ENCODE data around the gene TTC28.
A peak's percentile ranks its signal among the peaks of the same experiment; 100 is the strongest.
"Not testable (repeated sequence)": the region's sequence is repeated elsewhere in the genome, so short reads cannot be mapped to it uniquely, and the experiment has no call there.

The TTC28 gene

GRCh38 chr22:28480000-28480715 lies 199.5 kb downstream of the TTC28 start:
- no peak for DNase-seq

GRCh38 chr22:28478564-28478963 lies 201.1 kb downstream of the TTC28 start:
- DNase-seq, result no peak

- no peak for DNase-seq
Measured at GRCh38 chr22:28477556-28477955, 202.1 kb downstream of the TTC28 start.

- DNase-seq, result no peak
Measured at GRCh38 chr22:28474330-28474729, 205.3 kb downstream of the TTC28 start.

- DNase-seq, result no peak
Measured at GRCh38 chr22:28473258-28473657, 206.4 kb downstream of the TTC28 start.

- DNase-seq, result not testable (repeated sequence)
Measured at GRCh38 chr22:28467055-28467454, 212.6 kb downstream of the TTC28 start.

- no peak for DNase-seq
Measured at GRCh38 chr22:28466399-28466798, 213.2 kb downstream of the TTC28 start.

- no peak for DNase-seq
Measured at GRCh38 chr22:28465841-28466240, 213.8 kb downstream of the TTC28 start.

- DNase-seq, result no peak
Measured at GRCh38 chr22:28464127-28464526, 215.5 kb downstream of the TTC28 start.

GRCh38 chr22:28463408-28463807 lies 216.2 kb downstream of the TTC28 start:
- not testable (repeated sequence) for DNase-seq

GRCh38 chr22:28462901-28463300 lies 216.7 kb downstream of the TTC28 start:
- DNase-seq, result no peak

- peak; percentile 5 for DNase-seq
Measured at GRCh38 chr22:28462041-28462440, 217.6 kb downstream of the TTC28 start.

- no peak for DNase-seq
Measured at GRCh38 chr22:28454431-28455064, 225.1 kb downstream of the TTC28 start.

- no peak for DNase-seq
Measured at GRCh38 chr22:28450109-28450508, 229.5 kb downstream of the TTC28 start.

- DNase-seq, result no peak
Measured at GRCh38 chr22:28449041-28449440, 230.6 kb downstream of the TTC28 start.

GRCh38 chr22:28448625-28449024 lies 231.0 kb downstream of the TTC28 start:
- no peak for DNase-seq

GRCh38 chr22:28444659-28445058 lies 235.0 kb downstream of the TTC28 start:
- no peak for DNase-seq

GRCh38 chr22:28443526-28443876 lies 236.1 kb downstream of the TTC28 start:
- DNase-seq, result peak; percentile 63

- DNase-seq, result no peak
Measured at GRCh38 chr22:28442711-28443525, 236.7 kb downstream of the TTC28 start.

GRCh38 chr22:28442264-28442710 lies 237.4 kb downstream of the TTC28 start:
- peak; percentile 82 for DNase-seq

- no peak for DNase-seq
Measured at GRCh38 chr22:28441720-28442263, 237.8 kb downstream of the TTC28 start.

- DNase-seq, result peak; percentile 13
Measured at GRCh38 chr22:28440592-28441390, 238.8 kb downstream of the TTC28 start.
